Hepatocyte (in vitro differentiated cells): ENCODE measurements around the gene CD28. TPM values are rescaled to one million over a fixed set of nuclear protein-coding genes. Genes with fewer than 3 reads are reported as not detected.

Experiments
- DNase-seq: peaks from one replicate; pipeline ENCODE4 v3.0.0-alpha.2; 2016; ENCODE audit warnings: low spot score
- H2AFZ ChIP-seq: fragments of 200-600 bp; sonication (generic); 2 replicates; pipeline ENCODE4 v1.6.0; 2016; ENCODE audit warnings: antibody characterized with exemption, mild to moderate bottlenecking
- H3K27ac ChIP-seq: fragments of 200-600 bp; sonication (generic); 2 replicates; pipeline ENCODE4 v1.5.1; 2016; ENCODE audit warnings: mild to moderate bottlenecking
- H3K27me3 ChIP-seq: fragments of 200-600 bp; sonication (generic); 2 replicates; pipeline ENCODE4 v1.6.1; 2016
- H3K36me3 ChIP-seq: fragments of 200-600 bp; sonication (generic); replicated peaks from 2 replicates; pipeline ENCODE4 v1.5.1; 2016; ENCODE audit warnings: low read depth; ENCODE audit not compliant: insufficient read depth
- H3K4me1 ChIP-seq: fragments of 200-600 bp; sonication (generic); 2 replicates; pipeline ENCODE4 v1.5.1; 2016; ENCODE audit warnings: mild to moderate bottlenecking, moderate library complexity; ENCODE audit not compliant: insufficient read depth
- H3K4me2 ChIP-seq: fragments of 200-600 bp; sonication (generic); 2 replicates; pipeline ENCODE4 v1.6.0; 2016
- H3K4me3 ChIP-seq: fragments of 200-600 bp; sonication (generic); 2 replicates; pipeline ENCODE4 v1.5.1; 2016; ENCODE audit warnings: mild to moderate bottlenecking
- H3K79me2 ChIP-seq: fragments of 200-600 bp; sonication (generic); 2 replicates; pipeline ENCODE4 v1.6.0; 2017; ENCODE audit warnings: mild to moderate bottlenecking
- H3K9me2 ChIP-seq: fragments of 200-600 bp; sonication (generic); replicated peaks from 2 replicates; pipeline ENCODE4 v1.6.0; 2017; ENCODE audit warnings: mild to moderate bottlenecking; ENCODE audit not compliant: insufficient read depth
- H3K9me3 ChIP-seq: fragments of 200-600 bp; sonication (generic); 2 replicates; pipeline ENCODE4 v1.5.1; 2016; ENCODE audit warnings: low read depth, mild to moderate bottlenecking
- H4K20me1 ChIP-seq: fragments of 200-600 bp; sonication (generic); 2 replicates; pipeline ENCODE4 v1.6.0; 2016; ENCODE audit warnings: mild to moderate bottlenecking; ENCODE audit not compliant: insufficient read depth, poor library complexity, severe bottlenecking
- CTCF ChIP-seq: fragments of 200-600 bp; sonication (generic); IDR thresholded peaks from 2 replicates; pipeline ENCODE4 v1.5.1; 2016; ENCODE audit warnings: antibody characterized with exemption, mild to moderate bottlenecking; ENCODE audit not compliant: poor library complexity
- EZH2 ChIP-seq: fragments of 200-600 bp; sonication (generic); IDR thresholded peaks from 2 replicates; pipeline ENCODE4 v1.6.1; 2016; ENCODE audit warnings: antibody characterized with exemption, mild to moderate bottlenecking, borderline replicate concordance
- EZH2phosphoT487 ChIP-seq: fragments of 200-600 bp; sonication (generic); IDR thresholded peaks from one replicate; pipeline ENCODE4 v1.6.1; 2018; ENCODE audit warnings: antibody characterized with exemption, mild to moderate bottlenecking, low read depth, moderate library complexity; ENCODE audit not compliant: unreplicated experiment, severe bottlenecking
- WGBS: methylation state at CpG from one replicate; pipeline ENCODE4 v1.1.6; 2016; ENCODE audit warnings: low lambda C conversion rate; ENCODE audit errors: missing lambda C conversion rate; 5-methylcytosine and 5-hydroxymethylcytosine counted together
- polyA plus RNA-seq: library from polyadenylated mRNA; unstranded; fragments of >200 nt; fragmentation: Nextera tagmentation; extraction: Ambion mirVana; gene quantifications from 2 replicates; pipeline ENCODE4 v1.2.1, GENCODE V29; 2016
- total RNA-seq: library from RNA; depleted of rRNA; stranded (reverse); fragments of >200 nt; gene quantifications from 2 replicates; pipeline ENCODE4 v1.2.3, GENCODE V29; 2014

CD28 gene
- total and polyA plus RNA-seq, 2 experiments from 2014 or later, result not detected

DNA sequence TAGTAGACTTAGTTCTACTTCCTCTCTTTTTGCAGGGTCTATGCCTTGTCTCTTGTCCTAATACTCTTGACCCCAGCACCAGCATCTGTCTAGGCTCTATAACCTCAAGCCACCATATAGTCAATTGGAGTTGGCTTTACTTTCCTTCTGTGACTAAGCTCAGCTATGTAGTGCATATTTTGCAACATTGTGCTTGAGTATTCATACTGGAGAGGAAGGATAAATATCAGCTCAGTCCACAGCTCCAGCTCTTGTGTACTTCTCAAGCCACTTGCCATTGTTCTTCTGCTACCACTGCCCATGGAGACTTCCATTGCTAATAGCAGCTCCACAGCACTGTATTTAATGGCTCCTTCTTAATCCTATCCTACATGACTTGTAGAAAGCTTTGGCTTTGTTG lies 35.5 kb upstream of the CD28 start:
- no peaks in the 10 kb centered on the region for H3K9me2 ChIP-seq
- no peaks in the 10 kb centered on the region for H3K27me3 ChIP-seq
- H4K20me1 ChIP-seq, result no peaks in the 10 kb centered on the region
- no peaks in the 10 kb centered on the region for H3K36me3 ChIP-seq
- DNase-seq, result no peak
- no peaks in the 10 kb centered on the region for H3K79me2 ChIP-seq
- H3K27ac ChIP-seq, result no peak overlapping the region
- no peaks in the 10 kb centered on the region for H3K9me3 ChIP-seq
- no peak overlapping the region for H3K4me3 ChIP-seq
- TF ChIP-seq EZH2phosphoT487 (no peak), EZH2 (no peak), CTCF (no peak)
- no peaks in the 10 kb centered on the region for H3K4me1 ChIP-seq
- H2AFZ ChIP-seq, result no peak overlapping the region
- H3K4me2 ChIP-seq, result no peak overlapping the region

- no peaks in the 10 kb centered on the region for H3K4me1 ChIP-seq
- H3K4me2 ChIP-seq, result no peak overlapping the region
- no peaks in the 10 kb centered on the region for H3K36me3 ChIP-seq
- DNase-seq, result no peak
- H3K27me3 ChIP-seq, result no peaks in the 10 kb centered on the region
- H3K4me3 ChIP-seq, result no peak overlapping the region
- no peaks in the 10 kb centered on the region for H3K9me2 ChIP-seq
- TF ChIP-seq EZH2 (no peak), EZH2phosphoT487 (no peak), CTCF (no peak)
- WGBS, result 91% methylated on average over 1 of the region's 1 CpG
- H3K9me3 ChIP-seq, result no peaks in the 10 kb centered on the region
- H3K27ac ChIP-seq, result no peak overlapping the region
- H4K20me1 ChIP-seq, result no peaks in the 10 kb centered on the region
- H2AFZ ChIP-seq, result no peak overlapping the region
- no peaks in the 10 kb centered on the region for H3K79me2 ChIP-seq
These were observed 34.6 kb upstream of the CD28 start for GRCh38 chr2:203671876-203672275.

GRCh38 chr2:203672856-203673255 lies 33.6 kb upstream of the CD28 start:
- no peak overlapping the region for H3K4me3 ChIP-seq
- no peaks in the 10 kb centered on the region for H3K27me3 ChIP-seq
- no peak overlapping the region for H3K4me2 ChIP-seq
- no peak overlapping the region for H3K27ac ChIP-seq
- WGBS, result 100% methylated on average over 3 of the region's 3 CpGs
- no peak overlapping the region for H2AFZ ChIP-seq
- TF ChIP-seq CTCF, result no peak
- TF ChIP-seq EZH2phosphoT487, result no peak
- TF ChIP-seq EZH2, result no peak
- H3K9me3 ChIP-seq, result no peaks in the 10 kb centered on the region
- no peaks in the 10 kb centered on the region for H3K4me1 ChIP-seq
- no peaks in the 10 kb centered on the region for H3K36me3 ChIP-seq
- H3K9me2 ChIP-seq, result no peaks in the 10 kb centered on the region
- no peaks in the 10 kb centered on the region for H3K79me2 ChIP-seq
- no peak for DNase-seq
- no peaks in the 10 kb centered on the region for H4K20me1 ChIP-seq

DNA sequence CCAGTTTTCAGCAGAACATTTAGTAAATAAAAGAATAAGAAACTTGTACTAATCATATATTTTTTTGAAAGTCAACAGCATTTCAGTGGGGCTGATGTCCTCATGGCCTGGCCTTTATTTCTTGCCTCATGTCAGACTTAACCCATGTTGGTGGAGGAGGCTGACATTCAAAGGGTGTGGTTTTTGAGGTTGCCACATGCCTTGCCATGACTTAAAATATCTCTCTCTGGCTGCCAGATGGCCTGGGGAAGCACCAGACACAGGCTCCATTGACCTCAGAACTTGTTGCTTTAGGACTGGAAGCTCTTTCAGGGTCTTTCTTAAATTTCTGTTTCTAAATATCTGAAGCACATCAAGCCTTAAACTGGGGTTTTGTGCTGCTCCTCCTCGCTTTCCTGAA lies 32.5 kb upstream of the CD28 start:
- no peaks in the 10 kb centered on the region for H3K79me2 ChIP-seq
- DNase-seq, result no peak
- H3K4me3 ChIP-seq, result no peak overlapping the region
- no peak overlapping the region for H3K4me2 ChIP-seq
- H3K4me1 ChIP-seq, result no peaks in the 10 kb centered on the region
- no peaks in the 10 kb centered on the region for H3K9me3 ChIP-seq
- no peaks in the 10 kb centered on the region for H3K27me3 ChIP-seq
- 67% methylated on average over 1 of the region's 1 CpG for WGBS
- no peak overlapping the region for H2AFZ ChIP-seq
- no peak for TF ChIP-seq EZH2
- no peak for TF ChIP-seq EZH2phosphoT487
- no peak for TF ChIP-seq CTCF
- no peaks in the 10 kb centered on the region for H3K9me2 ChIP-seq
- no peaks in the 10 kb centered on the region for H4K20me1 ChIP-seq
- H3K27ac ChIP-seq, result no peak overlapping the region
- H3K36me3 ChIP-seq, result no peaks in the 10 kb centered on the region
